ENCODE data around the gene SLC26A5. TPM values are rescaled to one million over a fixed set of nuclear protein-coding genes. Genes with fewer than 3 reads are reported as not detected.
A peak's percentile ranks its signal among the peaks of the same experiment; 100 is the strongest.

The SLC26A5 gene
- total RNA-seq, 1 experiment from 2014 or later, result not detected

DNA sequence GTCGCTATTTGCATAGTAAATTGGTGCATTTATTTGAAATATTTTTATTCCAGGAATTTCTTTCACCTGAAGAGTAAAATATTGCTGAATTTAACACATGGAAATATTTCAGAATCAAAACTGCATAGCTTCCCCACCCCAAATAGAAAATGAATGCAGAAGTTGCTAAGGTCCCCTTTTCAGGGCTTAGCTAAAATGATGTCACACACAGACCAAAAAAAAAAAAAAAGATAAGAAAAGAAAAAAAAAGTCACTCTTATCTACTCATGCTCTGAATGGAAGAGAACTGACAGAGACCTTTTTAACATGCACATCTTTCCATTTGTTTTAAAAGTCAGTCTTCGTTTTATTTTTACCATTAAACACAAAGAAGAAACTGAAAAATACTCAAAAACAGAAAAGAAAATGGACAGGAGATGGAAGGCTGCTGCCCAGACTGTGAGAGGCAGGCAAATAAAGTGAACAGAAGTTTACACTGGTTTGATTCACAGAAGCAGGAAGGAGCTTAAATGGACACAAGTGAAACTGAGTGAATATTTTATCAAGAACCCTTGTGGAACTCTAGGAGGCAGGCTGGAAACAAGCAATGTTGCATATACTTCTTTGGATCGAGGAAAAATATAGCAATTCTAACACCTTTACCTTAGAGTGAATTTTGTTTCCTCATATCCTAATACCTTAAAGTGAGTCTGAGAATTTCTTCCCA is 66.6 kb downstream of the SLC26A5 start:
- Mint-ChIP-seq H3K4me3 (ENCODE audit: unreplicated experiment) (no peak overlapping the region), H3K4me1 (ENCODE audit: insufficient read depth, unreplicated experiment) (no peaks in the 10 kb centered on the region), H3K27ac (ENCODE audit: low read depth, unreplicated experiment) (no peak overlapping the region), H3K36me3 (ENCODE audit: insufficient read depth, unreplicated experiment) (no peaks in the 10 kb centered on the region), H3K27me3 (ENCODE audit: insufficient read depth, unreplicated experiment) (peaks cover 29% of the 10 kb centered on the region), H3K9me3 (ENCODE audit: unreplicated experiment) (no peaks in the 10 kb centered on the region)
- POLR2A ChIA-PET, result interaction anchor here (0.6 kb wide), 2 partner anchors 26 to 1276 kb away, joined by 3 read pairs; no protein-coding TSS in a partner anchor
- intact Hi-C loops (cut with micrococcal nuclease), result no loop called here
- CTCF ChIA-PET, result interaction anchor here (0.6 kb wide), 1 partner anchor 100 kb away, joined by 3 read pairs; no protein-coding TSS in a partner anchor
- TF ChIP-seq, protein P1, sequence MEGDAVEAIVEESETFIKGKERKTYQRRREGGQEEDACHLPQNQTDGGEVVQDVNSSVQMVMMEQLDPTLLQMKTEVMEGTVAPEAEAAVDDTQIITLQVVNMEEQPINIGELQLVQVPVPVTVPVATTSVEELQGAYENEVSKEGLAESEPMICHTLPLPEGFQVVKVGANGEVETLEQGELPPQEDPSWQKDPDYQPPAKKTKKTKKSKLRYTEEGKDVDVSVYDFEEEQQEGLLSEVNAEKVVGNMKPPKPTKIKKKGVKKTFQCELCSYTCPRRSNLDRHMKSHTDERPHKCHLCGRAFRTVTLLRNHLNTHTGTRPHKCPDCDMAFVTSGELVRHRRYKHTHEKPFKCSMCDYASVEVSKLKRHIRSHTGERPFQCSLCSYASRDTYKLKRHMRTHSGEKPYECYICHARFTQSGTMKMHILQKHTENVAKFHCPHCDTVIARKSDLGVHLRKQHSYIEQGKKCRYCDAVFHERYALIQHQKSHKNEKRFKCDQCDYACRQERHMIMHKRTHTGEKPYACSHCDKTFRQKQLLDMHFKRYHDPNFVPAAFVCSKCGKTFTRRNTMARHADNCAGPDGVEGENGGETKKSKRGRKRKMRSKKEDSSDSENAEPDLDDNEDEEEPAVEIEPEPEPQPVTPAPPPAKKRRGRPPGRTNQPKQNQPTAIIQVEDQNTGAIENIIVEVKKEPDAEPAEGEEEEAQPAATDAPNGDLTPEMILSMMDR (IDR thresholded peaks at IDR 0.05; ENCODE audit: unreplicated experiment), result no peak
- no TSS peak for BruUV-seq (replicated peaks)
- no peak for DNase-seq (ENCODE audit: unreplicated experiment)

DNA sequence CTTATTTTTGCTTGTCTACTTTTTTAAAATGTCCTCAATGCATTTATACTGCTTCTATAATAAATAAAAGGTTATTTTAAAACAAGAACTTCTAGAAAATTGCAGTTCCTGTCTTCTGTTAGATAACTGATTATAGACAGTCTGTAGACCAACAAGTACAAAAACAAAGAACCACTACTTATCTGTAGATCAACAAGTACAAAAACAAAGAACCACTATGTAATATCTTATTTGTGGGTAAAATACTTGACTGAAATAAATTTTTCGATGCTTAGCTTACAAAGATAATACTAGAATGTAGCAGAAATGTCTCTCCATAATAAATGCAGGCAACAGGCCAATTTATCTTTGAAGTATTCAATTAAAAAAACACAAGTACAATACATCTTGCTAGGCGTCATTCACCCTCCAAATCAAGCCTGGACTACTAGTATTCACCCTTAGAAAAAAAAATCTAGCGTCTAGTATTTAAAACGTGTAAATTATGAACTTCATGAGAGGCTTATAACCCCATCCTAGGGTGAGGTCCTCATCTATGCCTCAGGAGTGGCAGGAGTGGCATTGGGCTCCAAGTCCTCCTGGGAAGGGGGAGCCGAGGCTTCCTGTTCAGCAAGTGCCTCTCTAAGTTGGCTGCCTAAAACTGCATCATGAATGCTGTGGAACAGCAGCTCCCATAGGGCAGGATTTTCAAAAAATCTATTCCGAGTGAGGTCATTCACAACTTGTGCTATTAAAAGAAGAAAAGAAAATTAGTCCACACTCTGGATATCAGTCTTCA is 72.0 kb downstream of the SLC26A5 start:
- ChIA-PET CTCF (interaction anchor here (0.6 kb wide), 2 partner anchors 9 to 32 kb away, joined by 3 read pairs; no protein-coding TSS in a partner anchor), POLR2A (no interaction called here)
- H3K27me3 Mint-ChIP-seq (ENCODE audit: insufficient read depth, unreplicated experiment), result peaks cover 39% of the 10 kb centered on the region
- intact Hi-C loops (cut with micrococcal nuclease), result no loop called here
- no TSS peak for BruUV-seq (replicated peaks)
- peaks cover 7% of the 10 kb centered on the region for H3K36me3 Mint-ChIP-seq (ENCODE audit: insufficient read depth, unreplicated experiment)
- no peak overlapping the region for H3K4me3 Mint-ChIP-seq (ENCODE audit: unreplicated experiment)
- H3K27ac Mint-ChIP-seq (ENCODE audit: low read depth, unreplicated experiment), result no peak overlapping the region
- DNase-seq (ENCODE audit: unreplicated experiment), result no peak
- no peaks in the 10 kb centered on the region for H3K9me3 Mint-ChIP-seq (ENCODE audit: unreplicated experiment)
- TF ChIP-seq, protein P1 (IDR thresholded peaks at IDR 0.05; ENCODE audit: unreplicated experiment), result no peak
- H3K4me1 Mint-ChIP-seq (ENCODE audit: insufficient read depth, unreplicated experiment), result no peaks in the 10 kb centered on the region

- ChIA-PET POLR2A (no interaction called here), CTCF (no interaction called here)
- H3K27me3 Mint-ChIP-seq (ENCODE audit: insufficient read depth, unreplicated experiment), result peaks cover 20% of the 10 kb centered on the region
- no peak overlapping the region for H3K4me3 Mint-ChIP-seq (ENCODE audit: unreplicated experiment)
- peaks cover 53% of the 10 kb centered on the region for H3K36me3 Mint-ChIP-seq (ENCODE audit: insufficient read depth, unreplicated experiment)
- H3K4me1 Mint-ChIP-seq (ENCODE audit: insufficient read depth, unreplicated experiment), result no peaks in the 10 kb centered on the region
- intact Hi-C loops (cut with micrococcal nuclease), result no loop called here
- BruUV-seq (replicated peaks), result no TSS peak
- TF ChIP-seq, protein P1 (IDR thresholded peaks at IDR 0.05; ENCODE audit: unreplicated experiment), result no peak
- no peak for DNase-seq (ENCODE audit: unreplicated experiment)
- no peaks in the 10 kb centered on the region for H3K9me3 Mint-ChIP-seq (ENCODE audit: unreplicated experiment)
- no peak overlapping the region for H3K27ac Mint-ChIP-seq (ENCODE audit: low read depth, unreplicated experiment)
These were observed 76.6 kb downstream of the SLC26A5 start for GRCh38 chr7:103369432-103369831.

DNA sequence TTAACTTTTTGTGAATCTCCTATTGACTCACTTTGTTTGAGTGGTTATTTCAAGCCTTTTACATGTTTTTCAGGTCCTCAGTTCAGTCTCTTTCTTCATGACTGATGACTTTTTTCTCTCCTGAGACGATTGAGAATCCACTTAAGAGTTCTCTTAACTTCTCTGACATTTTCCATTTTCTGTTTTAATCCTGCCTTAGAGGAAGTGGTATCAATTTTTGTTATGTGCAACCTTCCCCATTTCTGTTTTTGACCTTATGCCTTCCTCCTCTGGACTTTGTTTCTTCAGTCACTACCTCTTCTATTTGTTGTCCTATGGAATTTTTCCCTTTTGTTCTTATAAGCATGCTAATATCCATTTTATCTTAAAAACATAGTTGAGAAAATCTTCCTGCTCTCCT is 96.2 kb downstream of the SLC26A5 start:
- ChIA-PET CTCF (interaction anchor here (0.6 to 0.7 kb wide), 2 partner anchors 44 to 61 kb away, joined by 3 read pairs; no protein-coding TSS in a partner anchor), POLR2A (interaction anchor here (3.4 kb wide), 1 partner anchor 9 kb away, joined by 14 read pairs; no protein-coding TSS in a partner anchor)
- no peaks in the 10 kb centered on the region for H3K27me3 Mint-ChIP-seq (ENCODE audit: insufficient read depth, unreplicated experiment)
- DNase-seq (ENCODE audit: unreplicated experiment), result no peak
- H3K36me3 Mint-ChIP-seq (ENCODE audit: insufficient read depth, unreplicated experiment), result peaks cover 23% of the 10 kb centered on the region
- peaks cover 31% of the 10 kb centered on the region for H3K4me1 Mint-ChIP-seq (ENCODE audit: insufficient read depth, unreplicated experiment)
- no peak overlapping the region for H3K27ac Mint-ChIP-seq (ENCODE audit: low read depth, unreplicated experiment)
- TF ChIP-seq, protein P1 (IDR thresholded peaks at IDR 0.05; ENCODE audit: unreplicated experiment), result no peak
- peak overlapping the region; percentile 35 for H3K4me3 Mint-ChIP-seq (ENCODE audit: unreplicated experiment)
- intact Hi-C loops (cut with micrococcal nuclease), result loop anchor here (10.0 kb wide), 1 partner anchor 55 kb away; the partner anchor contains the start of gene PMPCB
- no TSS peak for BruUV-seq (replicated peaks)
- H3K9me3 Mint-ChIP-seq (ENCODE audit: unreplicated experiment), result no peaks in the 10 kb centered on the region
